Endothelial cell of umbilical vein (primary cell): ENCODE data around the gene SLC39A3. TPM values are rescaled to one million over a fixed set of nuclear protein-coding genes. Genes with fewer than 3 reads are reported as not detected.

Experiments used
- BruUV-seq: library from RNA; stranded (reverse); fragments of 400-500 nt; replicated peaks from 2 replicates; lab custom pipeline; 2021; lab: Mats Ljungman, UMichigan
- CTCF ChIA-PET: fragments of 300-600, 350-600 bp; sonication (Branson Sonifier 250); formaldehyde crosslinking; loops from one replicate; lab custom pipeline; 2021; ENCODE audit warnings: antibody characterized with exemption, inconsistent platforms; lab: Charles Lee
- POLR2A ChIA-PET: fragments of 300-600, 350-600 bp; sonication (Branson Sonifier 250); formaldehyde crosslinking; loops from one replicate; lab custom pipeline; 2021; ENCODE audit warnings: antibody characterized with exemption, inconsistent platforms; lab: Charles Lee
- DNase-seq: peaks from one replicate; pipeline ENCODE4 v3.0.0-alpha.2; 2011; ENCODE audit warnings: low read depth, low spot score
- FAIRE-seq: peaks from 2 replicates; lab custom pipeline; 2011; peaks lifted over from hg19 to GRCh38; lab: Jason Lieb, UNC
- H2AFZ ChIP-seq: 2 replicates; pipeline ENCODE4 v1.6.0; 2012; ENCODE audit warnings: low read depth, low read length, control low read depth, inconsistent platforms
- H3K27ac ChIP-seq: 2 replicates; pipeline ENCODE4 v1.5.1; 2011; ENCODE audit warnings: low read depth, mild to moderate bottlenecking, control low read depth, low read length, moderate library complexity; ENCODE audit not compliant: insufficient read depth
- H3K27me3 ChIP-seq, 2 experiments: 2 replicates each; pipeline versions ENCODE4 v1.6.0 to v1.6.1; 2011; ENCODE audit warnings: low read length in 2 of 2, mixed read lengths in 1 of 2; ENCODE audit not compliant: control insufficient read depth in 2 of 2, insufficient read depth in 2 of 2
- H3K36me3 ChIP-seq, 2 experiments: 2 replicates in 1 of 2; 3 replicates in 1 of 2; pipeline ENCODE4 v1.5.1; 2011; ENCODE audit warnings: low read length in 2 of 2, mild to moderate bottlenecking in 1 of 2, moderate library complexity in 1 of 2; ENCODE audit not compliant: control insufficient read depth in 2 of 2, insufficient read depth in 2 of 2; ENCODE audit errors: extremely low read depth in 1 of 2
- H3K4me1 ChIP-seq: 3 replicates; pipeline ENCODE4 v1.5.1; 2011; ENCODE audit warnings: mild to moderate bottlenecking, low read length; ENCODE audit not compliant: control insufficient read depth, insufficient read depth; ENCODE audit errors: extremely low read depth
- H3K4me2 ChIP-seq: 2 replicates; pipeline ENCODE4 v1.6.1; 2011; ENCODE audit warnings: low read length, control low read depth, mixed read lengths; ENCODE audit not compliant: insufficient read depth
- H3K4me3 ChIP-seq, 3 experiments: fragments of 200-600 bp in 1 of 3; sonication (generic), shearing (Covaris generic) in 1 of 3; replicated peaks in 1 of 3; 2 replicates each; pipeline ENCODE4 v1.5.1; 2011 to 2016; ENCODE audit warnings: control low read depth in 3 of 3, low read length in 3 of 3, mild to moderate bottlenecking in 2 of 3, inconsistent platforms in 1 of 3, low read depth in 1 of 3, moderate library complexity in 1 of 3; ENCODE audit not compliant: insufficient read depth in 1 of 3
- H3K79me2 ChIP-seq: 2 replicates; pipeline ENCODE4 v1.6.0; 2012; ENCODE audit warnings: low read length, inconsistent platforms; ENCODE audit not compliant: control insufficient read depth, insufficient read depth
- H3K9ac ChIP-seq: replicated peaks from 2 replicates; pipeline ENCODE3; 2011; ENCODE audit warnings: low read length, control low read depth; ENCODE audit not compliant: insufficient read depth; ENCODE audit errors: extremely low read depth
- H3K9me1 ChIP-seq: replicated peaks from 3 replicates; pipeline ENCODE4 v1.6.0; 2011; ENCODE audit warnings: mild to moderate bottlenecking, low read length; ENCODE audit not compliant: control insufficient read depth, insufficient read depth; ENCODE audit errors: extremely low read depth
- H3K9me3 ChIP-seq: replicated peaks from 2 replicates; pipeline ENCODE4 v1.5.1; 2012; ENCODE audit warnings: low read length, inconsistent platforms; ENCODE audit not compliant: control insufficient read depth, insufficient read depth
- H4K20me1 ChIP-seq: replicated peaks from 2 replicates; pipeline ENCODE3; 2011; ENCODE audit warnings: mild to moderate bottlenecking, low read length; ENCODE audit not compliant: control insufficient read depth, insufficient read depth; ENCODE audit errors: extremely low read depth
- EZH2 ChIP-seq: IDR thresholded peaks from 2 replicates; pipeline ENCODE4 v1.6.1; 2012; ENCODE audit warnings: borderline replicate concordance, low read depth, mild to moderate bottlenecking, moderate library complexity, low read length, inconsistent platforms; ENCODE audit not compliant: severe bottlenecking
- FOS ChIP-seq: IDR thresholded peaks from 2 replicates; pipeline ENCODE4 v1.6.1; 2011; ENCODE audit warnings: mild to moderate bottlenecking, low read length, moderate library complexity, borderline replicate concordance; ENCODE audit not compliant: insufficient read depth
- GATA2 ChIP-seq: IDR thresholded peaks from 2 replicates; pipeline ENCODE4 v1.7.0; 2011; ENCODE audit warnings: low read depth, mild to moderate bottlenecking, moderate library complexity, mixed read lengths, low read length; ENCODE audit not compliant: insufficient read length, insufficient read depth
- JUN ChIP-seq: IDR thresholded peaks from 2 replicates; pipeline ENCODE4 v1.6.1; 2011; ENCODE audit warnings: borderline replicate concordance, low read depth; ENCODE audit not compliant: insufficient read length, insufficient read depth
- MYC ChIP-seq: IDR thresholded peaks from one replicate; pipeline ENCODE4 v1.6.1; 2011; ENCODE audit warnings: mild to moderate bottlenecking, low read depth, low read length
- POLR2A ChIP-seq: IDR thresholded peaks from 2 replicates; pipeline ENCODE4 v1.6.1; 2012; ENCODE audit warnings: low read depth, mild to moderate bottlenecking, control low read depth, low read length
- POLR2AphosphoS5 ChIP-seq: IDR thresholded peaks from 2 replicates; pipeline ENCODE4 v1.6.1; 2012; ENCODE audit warnings: low read depth, mild to moderate bottlenecking, control low read depth, low read length, moderate library complexity; ENCODE audit not compliant: insufficient read depth
- dilution Hi-C: fragments of 300-500 bp; cut with MboI; formaldehyde crosslinking; loops from one replicate; pipeline ENCODE4 v1.15.0; 2019; ENCODE audit warnings: low sequenced_read_pairs; ENCODE audit not compliant: extremely low pct_ligation_motif_present
- intact Hi-C: fragments of 100-400 bp; cut with micrococcal nuclease; formaldehyde crosslinking; loops from one replicate; pipeline ENCODE4 v1.10.0; 2022
- polyA plus RNA-seq, 4 experiments: library from polyadenylated mRNA; depleted of rRNA in 3 of 4; stranded (reverse) in 3 of 4; unstranded in 1 of 4; fragments of >200 nt; gene quantifications; 2 replicates each; pipeline versions ENCODE4 v1.2.1 to v1.2.3, GENCODE V29; 2011 to 2012; ENCODE audit warnings: missing spikeins in 1 of 4
- total RNA-seq: library from RNA; stranded (reverse); gene quantifications from 2 replicates; pipeline ENCODE4 v1.2.3, GENCODE V29; 2021
- TF ChIP-seq, protein P1 (sequence below): IDR thresholded peaks from 2 replicates; pipeline ENCODE4 v1.6.1; 2011; ENCODE audit not compliant: insufficient read depth, insufficient read length
- TF ChIP-seq, protein P2 (sequence below), 2 donors: IDR thresholded peaks; 1 replicate in 1 of 2; 2 replicates in 1 of 2; pipeline ENCODE4 v1.5.1; 2011; ENCODE audit warnings: low read length in 2 of 2, mild to moderate bottlenecking in 2 of 2, moderate library complexity in 2 of 2, control low read depth in 1 of 2, inconsistent platforms in 1 of 2, low read depth in 1 of 2; ENCODE audit not compliant: insufficient read depth in 1 of 2; ENCODE audit errors: extremely low read depth in 1 of 2

SLC39A3 gene
- total and polyA plus RNA-seq, 2 donors (not counting 3 experiments of a cell fraction or from before 2014, with no cell fraction given): 28.0 to 43.1 TPM

GRCh38 chr19:2767688-2768087 lies 27.9 kb upstream of the SLC39A3 start:
- POLR2A ChIA-PET: no interaction called here

More at GRCh38 chr19:2767688-2768087, 27.9 kb upstream of the SLC39A3 start:
- Histone ChIP-seq H3K9ac (no peak overlapping the region), H3K27me3 (no peaks in the 10 kb centered on the region), H3K36me3 (peaks cover 0 to 37% of the 10 kb centered on the region in 2 experiments), H3K27ac (no peak overlapping the region), H3K4me3 (no peak overlapping the region), H4K20me1 (no peaks in the 10 kb centered on the region), H3K4me1 (no peaks in the 10 kb centered on the region), H2AFZ (no peak overlapping the region), H3K9me1 (no peaks in the 10 kb centered on the region), H3K79me2 (peaks cover 31% of the 10 kb centered on the region), H3K9me3 (no peaks in the 10 kb centered on the region), H3K4me2 (no peak overlapping the region)
- FAIRE-seq (no peak), DNase-seq (no peak)
- CTCF ChIA-PET: no interaction called here
- TF ChIP-seq POLR2AphosphoS5 (no peak), GATA2 (no peak), JUN (no peak), POLR2A (no peak), MYC (no peak), EZH2 (no peak), FOS (no peak)
- TF ChIP-seq, protein P1, sequence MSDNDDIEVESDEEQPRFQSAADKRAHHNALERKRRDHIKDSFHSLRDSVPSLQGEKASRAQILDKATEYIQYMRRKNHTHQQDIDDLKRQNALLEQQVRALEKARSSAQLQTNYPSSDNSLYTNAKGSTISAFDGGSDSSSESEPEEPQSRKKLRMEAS: no peak
- TF ChIP-seq, protein P2, sequence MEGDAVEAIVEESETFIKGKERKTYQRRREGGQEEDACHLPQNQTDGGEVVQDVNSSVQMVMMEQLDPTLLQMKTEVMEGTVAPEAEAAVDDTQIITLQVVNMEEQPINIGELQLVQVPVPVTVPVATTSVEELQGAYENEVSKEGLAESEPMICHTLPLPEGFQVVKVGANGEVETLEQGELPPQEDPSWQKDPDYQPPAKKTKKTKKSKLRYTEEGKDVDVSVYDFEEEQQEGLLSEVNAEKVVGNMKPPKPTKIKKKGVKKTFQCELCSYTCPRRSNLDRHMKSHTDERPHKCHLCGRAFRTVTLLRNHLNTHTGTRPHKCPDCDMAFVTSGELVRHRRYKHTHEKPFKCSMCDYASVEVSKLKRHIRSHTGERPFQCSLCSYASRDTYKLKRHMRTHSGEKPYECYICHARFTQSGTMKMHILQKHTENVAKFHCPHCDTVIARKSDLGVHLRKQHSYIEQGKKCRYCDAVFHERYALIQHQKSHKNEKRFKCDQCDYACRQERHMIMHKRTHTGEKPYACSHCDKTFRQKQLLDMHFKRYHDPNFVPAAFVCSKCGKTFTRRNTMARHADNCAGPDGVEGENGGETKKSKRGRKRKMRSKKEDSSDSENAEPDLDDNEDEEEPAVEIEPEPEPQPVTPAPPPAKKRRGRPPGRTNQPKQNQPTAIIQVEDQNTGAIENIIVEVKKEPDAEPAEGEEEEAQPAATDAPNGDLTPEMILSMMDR (IDR thresholded peaks at IDR 0.05; ENCODE audit: extremely low read depth in 1 of 2, insufficient read depth in 1 of 2, low read depth in 1 of 2, low read length in 2 of 2): no peak
- dilution Hi-C loops (no loop called here), intact Hi-C loops (no loop called here)
- no TSS peak for BruUV-seq
